ENCODE measurements around the gene CYP1A2.

DNA sequence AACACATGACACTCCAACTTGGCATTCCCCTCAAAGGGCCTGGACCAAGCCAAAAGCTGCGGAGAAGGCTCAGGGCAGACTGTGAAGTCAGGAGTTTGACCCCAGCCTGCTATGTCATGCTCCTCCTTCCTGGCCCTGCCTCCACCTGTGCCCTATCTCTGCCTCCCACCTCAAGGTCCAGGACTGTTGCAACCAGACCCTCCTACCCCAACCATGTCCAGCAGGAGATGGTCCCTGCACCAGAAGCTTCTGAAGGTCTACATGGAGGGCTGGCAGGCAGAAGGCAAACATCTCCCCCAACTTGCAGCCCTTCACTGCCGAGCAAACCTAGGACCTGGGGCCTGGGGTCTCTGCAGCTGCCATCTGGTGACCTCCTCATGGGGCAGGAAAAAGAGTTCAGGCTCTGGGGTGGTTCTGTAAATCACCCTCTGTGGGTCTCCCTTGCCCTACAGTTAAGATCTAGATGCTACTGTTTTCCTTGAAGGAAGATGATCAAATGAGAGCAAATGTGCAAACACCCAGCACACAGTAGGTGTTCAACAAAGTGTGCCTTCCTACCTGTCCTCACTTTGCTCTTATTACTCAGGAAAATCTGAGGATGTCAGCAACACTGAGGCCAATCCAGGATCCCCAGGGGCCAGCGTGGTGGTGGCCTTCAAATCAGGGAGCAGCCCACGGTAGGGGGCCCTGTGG, 21.7 kb downstream of the CYP1A2 start:
- TF ChIP-seq GABPA (IDR thresholded peaks at IDR 0.05; ENCODE audit: low read depth), result no peak
- TF ChIP-seq, protein P1, sequence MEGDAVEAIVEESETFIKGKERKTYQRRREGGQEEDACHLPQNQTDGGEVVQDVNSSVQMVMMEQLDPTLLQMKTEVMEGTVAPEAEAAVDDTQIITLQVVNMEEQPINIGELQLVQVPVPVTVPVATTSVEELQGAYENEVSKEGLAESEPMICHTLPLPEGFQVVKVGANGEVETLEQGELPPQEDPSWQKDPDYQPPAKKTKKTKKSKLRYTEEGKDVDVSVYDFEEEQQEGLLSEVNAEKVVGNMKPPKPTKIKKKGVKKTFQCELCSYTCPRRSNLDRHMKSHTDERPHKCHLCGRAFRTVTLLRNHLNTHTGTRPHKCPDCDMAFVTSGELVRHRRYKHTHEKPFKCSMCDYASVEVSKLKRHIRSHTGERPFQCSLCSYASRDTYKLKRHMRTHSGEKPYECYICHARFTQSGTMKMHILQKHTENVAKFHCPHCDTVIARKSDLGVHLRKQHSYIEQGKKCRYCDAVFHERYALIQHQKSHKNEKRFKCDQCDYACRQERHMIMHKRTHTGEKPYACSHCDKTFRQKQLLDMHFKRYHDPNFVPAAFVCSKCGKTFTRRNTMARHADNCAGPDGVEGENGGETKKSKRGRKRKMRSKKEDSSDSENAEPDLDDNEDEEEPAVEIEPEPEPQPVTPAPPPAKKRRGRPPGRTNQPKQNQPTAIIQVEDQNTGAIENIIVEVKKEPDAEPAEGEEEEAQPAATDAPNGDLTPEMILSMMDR (IDR thresholded peaks at IDR 0.05), result no peak
- TF ChIP-seq NRF1 (IDR thresholded peaks at IDR 0.05; ENCODE audit: low read depth, low read length), result no peak
- TF ChIP-seq, protein P2, sequence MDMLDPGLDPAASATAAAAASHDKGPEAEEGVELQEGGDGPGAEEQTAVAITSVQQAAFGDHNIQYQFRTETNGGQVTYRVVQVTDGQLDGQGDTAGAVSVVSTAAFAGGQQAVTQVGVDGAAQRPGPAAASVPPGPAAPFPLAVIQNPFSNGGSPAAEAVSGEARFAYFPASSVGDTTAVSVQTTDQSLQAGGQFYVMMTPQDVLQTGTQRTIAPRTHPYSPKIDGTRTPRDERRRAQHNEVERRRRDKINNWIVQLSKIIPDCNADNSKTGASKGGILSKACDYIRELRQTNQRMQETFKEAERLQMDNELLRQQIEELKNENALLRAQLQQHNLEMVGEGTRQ (IDR thresholded peaks at IDR 0.05; ENCODE audit: borderline replicate concordance, low read depth, low read length), result no peak

Measured in SK-N-SH (cell line).